ENCODE data around the gene XXYLT1. TPM values are rescaled to one million over a fixed set of nuclear protein-coding genes. Genes with fewer than 3 reads are reported as not detected.

The XXYLT1 gene
- total RNA-seq, 1 experiment from 2014 or later, result 10.9 TPM

DNA sequence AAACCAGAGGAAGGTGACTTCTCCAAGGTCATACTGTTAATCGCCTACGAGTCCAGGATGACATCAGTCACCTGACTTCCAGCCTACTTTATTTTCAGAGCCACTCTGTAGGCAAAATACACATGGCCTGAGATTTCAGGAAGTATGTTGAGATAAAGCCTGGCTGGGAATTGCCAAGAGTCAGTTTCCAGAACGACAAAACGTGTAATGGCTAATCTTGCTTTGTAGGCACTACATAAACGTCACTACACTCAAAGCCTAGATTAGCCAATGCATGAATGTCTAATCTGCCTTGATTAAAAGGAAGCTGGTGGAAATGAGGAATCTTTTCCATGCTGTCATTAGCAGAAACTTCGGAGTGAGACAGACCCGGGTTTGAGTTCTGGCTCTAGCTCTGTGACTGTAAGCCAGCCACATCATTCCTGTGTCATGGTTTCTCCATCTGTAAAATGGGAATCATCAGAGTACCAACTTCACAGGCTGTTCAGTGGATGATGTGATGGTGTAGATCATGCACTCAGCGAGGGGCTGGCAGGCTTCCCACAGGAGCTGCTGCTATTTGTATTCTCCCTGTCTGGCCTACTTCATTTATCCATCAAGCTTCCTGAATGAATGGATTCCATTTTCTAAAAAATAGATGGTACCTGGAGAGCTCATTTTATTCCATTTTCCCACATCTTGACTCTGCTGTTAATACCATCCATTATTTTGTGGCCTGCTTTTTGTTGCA is 241.9 kb downstream of the XXYLT1 start:
- Histone ChIP-seq H3K4me2 (ENCODE audit: low read length) (no peak overlapping the region), H3K27ac (ENCODE audit: low read depth, low read length) (no peak overlapping the region), H3K9me2 (ENCODE audit: insufficient read depth) (no peaks in the 10 kb centered on the region), H3K27me3 (ENCODE audit: insufficient read depth, low read length) (peaks cover 15% of the 10 kb centered on the region; the same call in 1 of the 2 replicates), H3K9ac (ENCODE audit: low read length) (no peak overlapping the region), H3K9me3 (ENCODE audit: control insufficient read depth in 1 of 2, insufficient read depth in 1 of 2, low read depth in 1 of 2, low read length in 2 of 2) (no peaks in the 10 kb centered on the region), H3K79me2 (ENCODE audit: insufficient read depth, low read length) (no peaks in the 10 kb centered on the region), H3K4me3 (replicated peaks in 1 of 2; ENCODE audit: low read depth in 1 of 2, low read length in 2 of 2) (no peak overlapping the region), H4K20me1 (ENCODE audit: insufficient read depth) (no peaks in the 10 kb centered on the region), H3K4me1 (ENCODE audit: control insufficient read depth in 1 of 2, insufficient read depth in 2 of 2, low read length in 2 of 2) (peaks cover 10 to 15% of the 10 kb centered on the region in 2 experiments), H3K36me3 (ENCODE audit: control insufficient read depth in 1 of 2, insufficient read depth in 2 of 2, low read length in 2 of 2) (no peaks in the 10 kb centered on the region), H2AFZ (ENCODE audit: low read depth, low read length, poor library complexity, severe bottlenecking) (no peak overlapping the region)
- no peak for TF ChIP-seq EZH2 (IDR thresholded peaks at IDR 0.05)
- TF ChIP-seq EZH2phosphoT487 (IDR thresholded peaks at IDR 0.05; ENCODE audit: borderline replicate concordance), result no peak
- no peak for TF ChIP-seq ZNF274 (IDR thresholded peaks at IDR 0.05; ENCODE audit: low read depth, low read length)
- TF ChIP-seq, protein P1, sequence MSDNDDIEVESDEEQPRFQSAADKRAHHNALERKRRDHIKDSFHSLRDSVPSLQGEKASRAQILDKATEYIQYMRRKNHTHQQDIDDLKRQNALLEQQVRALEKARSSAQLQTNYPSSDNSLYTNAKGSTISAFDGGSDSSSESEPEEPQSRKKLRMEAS (IDR thresholded peaks at IDR 0.05), result no peak
- no peak for TF ChIP-seq ELF1 (IDR thresholded peaks at IDR 0.05; ENCODE audit: borderline replicate concordance, low read depth)
- TF ChIP-seq, protein P2, sequence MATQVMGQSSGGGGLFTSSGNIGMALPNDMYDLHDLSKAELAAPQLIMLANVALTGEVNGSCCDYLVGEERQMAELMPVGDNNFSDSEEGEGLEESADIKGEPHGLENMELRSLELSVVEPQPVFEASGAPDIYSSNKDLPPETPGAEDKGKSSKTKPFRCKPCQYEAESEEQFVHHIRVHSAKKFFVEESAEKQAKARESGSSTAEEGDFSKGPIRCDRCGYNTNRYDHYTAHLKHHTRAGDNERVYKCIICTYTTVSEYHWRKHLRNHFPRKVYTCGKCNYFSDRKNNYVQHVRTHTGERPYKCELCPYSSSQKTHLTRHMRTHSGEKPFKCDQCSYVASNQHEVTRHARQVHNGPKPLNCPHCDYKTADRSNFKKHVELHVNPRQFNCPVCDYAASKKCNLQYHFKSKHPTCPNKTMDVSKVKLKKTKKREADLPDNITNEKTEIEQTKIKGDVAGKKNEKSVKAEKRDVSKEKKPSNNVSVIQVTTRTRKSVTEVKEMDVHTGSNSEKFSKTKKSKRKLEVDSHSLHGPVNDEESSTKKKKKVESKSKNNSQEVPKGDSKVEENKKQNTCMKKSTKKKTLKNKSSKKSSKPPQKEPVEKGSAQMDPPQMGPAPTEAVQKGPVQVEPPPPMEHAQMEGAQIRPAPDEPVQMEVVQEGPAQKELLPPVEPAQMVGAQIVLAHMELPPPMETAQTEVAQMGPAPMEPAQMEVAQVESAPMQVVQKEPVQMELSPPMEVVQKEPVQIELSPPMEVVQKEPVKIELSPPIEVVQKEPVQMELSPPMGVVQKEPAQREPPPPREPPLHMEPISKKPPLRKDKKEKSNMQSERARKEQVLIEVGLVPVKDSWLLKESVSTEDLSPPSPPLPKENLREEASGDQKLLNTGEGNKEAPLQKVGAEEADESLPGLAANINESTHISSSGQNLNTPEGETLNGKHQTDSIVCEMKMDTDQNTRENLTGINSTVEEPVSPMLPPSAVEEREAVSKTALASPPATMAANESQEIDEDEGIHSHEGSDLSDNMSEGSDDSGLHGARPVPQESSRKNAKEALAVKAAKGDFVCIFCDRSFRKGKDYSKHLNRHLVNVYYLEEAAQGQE (IDR thresholded peaks at IDR 0.05; ENCODE audit: low read depth), result no peak
- TF ChIP-seq, protein P3, sequence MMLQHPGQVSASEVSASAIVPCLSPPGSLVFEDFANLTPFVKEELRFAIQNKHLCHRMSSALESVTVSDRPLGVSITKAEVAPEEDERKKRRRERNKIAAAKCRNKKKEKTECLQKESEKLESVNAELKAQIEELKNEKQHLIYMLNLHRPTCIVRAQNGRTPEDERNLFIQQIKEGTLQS (IDR thresholded peaks at IDR 0.05), result no peak
- no peak for TF ChIP-seq FOSL1 (IDR thresholded peaks at IDR 0.05; ENCODE audit: low read depth)
- no peak for TF ChIP-seq TCF7L2 (IDR thresholded peaks at IDR 0.05; ENCODE audit: borderline replicate concordance, extremely low read depth, insufficient read depth, insufficient read length)
- no peak for TF ChIP-seq EGR1 (IDR thresholded peaks at IDR 0.05; ENCODE audit: low read depth)
- no peak for TF ChIP-seq RAD21 (IDR thresholded peaks at IDR 0.05; ENCODE audit: low read depth)
- TF ChIP-seq ZBTB33 (IDR thresholded peaks at IDR 0.05; ENCODE audit: extremely low read depth, insufficient replicate concordance, low read length), result no peak
- TF ChIP-seq POLR2AphosphoS5 (IDR thresholded peaks at IDR 0.05; ENCODE audit: low read depth, low read length), result no peak
- no peak for TF ChIP-seq SRF (IDR thresholded peaks at IDR 0.05; ENCODE audit: low read depth)
- POLR2A ChIA-PET, result no interaction called here
- CTCF ChIA-PET, result no interaction called here
- intact Hi-C loops (cut with micrococcal nuclease), result no loop called here
- RAD21 ChIA-PET (ENCODE audit: low non-redundant PET in 1 of 2, low total read pairs in 2 of 2, uncharacterized antibody in 2 of 2, unreplicated experiment in 2 of 2), result no interaction called here
- no TSS peak for BruUV-seq (replicated peaks)
- DNase-seq (ENCODE audit: low read depth, low spot score) (no peak), ATAC-seq (no peak)

All from HCT116 (cell line).